Measurements from ENCODE around the gene IFT88. TPM values are rescaled to one million over a fixed set of nuclear protein-coding genes. Genes with fewer than 3 reads are reported as not detected.

Gene IFT88
- total RNA-seq, 1 donor from 2014 or later = 8.1 TPM

- no peaks in the 10 kb centered on the region for H3K4me1 ChIP-seq
- H3K4me3 ChIP-seq = no peak overlapping the region
- no peaks in the 10 kb centered on the region for H3K9me3 ChIP-seq (replicated peaks)
- H3K27me3 ChIP-seq (ENCODE audit: low read depth) = no peaks in the 10 kb centered on the region
- no peaks in the 10 kb centered on the region for H3K36me3 ChIP-seq
- no peak for TF ChIP-seq CTCF (IDR thresholded peaks at IDR 0.05; ENCODE audit: borderline replicate concordance)
- no peak for DNase-seq
- intact Hi-C loops (cut with micrococcal nuclease) = no loop called here
- no peak overlapping the region for H3K27ac ChIP-seq (replicated peaks)
Measured at GRCh38 chr13:20544201-20544923, 22.6 kb upstream of the IFT88 start.

GRCh38 chr13:20546556-20546955 is 20.4 kb upstream of the IFT88 start:
- H3K27ac ChIP-seq (replicated peaks) = no peak overlapping the region
- H3K4me1 ChIP-seq = no peaks in the 10 kb centered on the region
- H3K4me3 ChIP-seq = no peak overlapping the region
- H3K9me3 ChIP-seq (replicated peaks) = no peaks in the 10 kb centered on the region
- TF ChIP-seq CTCF (IDR thresholded peaks at IDR 0.05; ENCODE audit: borderline replicate concordance) = no peak
- no peaks in the 10 kb centered on the region for H3K36me3 ChIP-seq
- H3K27me3 ChIP-seq (ENCODE audit: low read depth) = no peaks in the 10 kb centered on the region
- intact Hi-C loops (cut with micrococcal nuclease) = no loop called here
- no peak for DNase-seq

GRCh38 chr13:20547479-20547908 is 19.5 kb upstream of the IFT88 start:
- intact Hi-C loops (cut with micrococcal nuclease) = no loop called here
- H3K27me3 ChIP-seq (ENCODE audit: low read depth) = no peaks in the 10 kb centered on the region
- no peak overlapping the region for H3K27ac ChIP-seq (replicated peaks)
- H3K36me3 ChIP-seq = no peaks in the 10 kb centered on the region
- no peak for TF ChIP-seq CTCF (IDR thresholded peaks at IDR 0.05; ENCODE audit: borderline replicate concordance)
- DNase-seq = no peak
- no peaks in the 10 kb centered on the region for H3K4me1 ChIP-seq
- no peak overlapping the region for H3K4me3 ChIP-seq
- H3K9me3 ChIP-seq (replicated peaks) = no peaks in the 10 kb centered on the region

- Histone ChIP-seq H3K36me3 (no peaks in the 10 kb centered on the region), H3K4me1 (no peaks in the 10 kb centered on the region), H3K27me3 (ENCODE audit: low read depth) (no peaks in the 10 kb centered on the region), H3K9me3 (replicated peaks) (no peaks in the 10 kb centered on the region), H3K4me3 (no peak overlapping the region), H3K27ac (replicated peaks) (no peak overlapping the region)
- intact Hi-C loops (cut with micrococcal nuclease) = no loop called here
- no peak for TF ChIP-seq CTCF (IDR thresholded peaks at IDR 0.05; ENCODE audit: borderline replicate concordance)
- no peak for DNase-seq
Measured at GRCh38 chr13:20550799-20551198, 16.2 kb upstream of the IFT88 start.

- intact Hi-C loops (cut with micrococcal nuclease) = no loop called here
- DNase-seq = no peak
- Histone ChIP-seq H3K4me3 (no peak overlapping the region), H3K36me3 (no peaks in the 10 kb centered on the region), H3K27ac (replicated peaks) (no peak overlapping the region), H3K27me3 (ENCODE audit: low read depth) (no peaks in the 10 kb centered on the region), H3K9me3 (replicated peaks) (no peaks in the 10 kb centered on the region), H3K4me1 (no peaks in the 10 kb centered on the region)
- TF ChIP-seq CTCF (IDR thresholded peaks at IDR 0.05; ENCODE audit: borderline replicate concordance) = no peak
Measured at GRCh38 chr13:20553311-20553710, 13.6 kb upstream of the IFT88 start.

All from left ventricle myocardium inferior (tissue), 1 donor.